Pulmonary artery endothelial cell (primary cell): Measurements from ENCODE around the gene TRIL. TPM values are rescaled to one million over a fixed set of nuclear protein-coding genes. Genes with fewer than 3 reads are reported as not detected.

Experiments
- DNase-seq: peaks from one replicate; pipeline ENCODE4 v3.0.0-alpha.2; 2011; ENCODE audit warnings: low read depth, low spot score
- total RNA-seq: library from RNA; depleted of rRNA; stranded (reverse); fragments of >200 nt; gene quantifications from 2 replicates; pipeline ENCODE4 v1.2.3, GENCODE V29; 2014

TRIL gene, protein sequence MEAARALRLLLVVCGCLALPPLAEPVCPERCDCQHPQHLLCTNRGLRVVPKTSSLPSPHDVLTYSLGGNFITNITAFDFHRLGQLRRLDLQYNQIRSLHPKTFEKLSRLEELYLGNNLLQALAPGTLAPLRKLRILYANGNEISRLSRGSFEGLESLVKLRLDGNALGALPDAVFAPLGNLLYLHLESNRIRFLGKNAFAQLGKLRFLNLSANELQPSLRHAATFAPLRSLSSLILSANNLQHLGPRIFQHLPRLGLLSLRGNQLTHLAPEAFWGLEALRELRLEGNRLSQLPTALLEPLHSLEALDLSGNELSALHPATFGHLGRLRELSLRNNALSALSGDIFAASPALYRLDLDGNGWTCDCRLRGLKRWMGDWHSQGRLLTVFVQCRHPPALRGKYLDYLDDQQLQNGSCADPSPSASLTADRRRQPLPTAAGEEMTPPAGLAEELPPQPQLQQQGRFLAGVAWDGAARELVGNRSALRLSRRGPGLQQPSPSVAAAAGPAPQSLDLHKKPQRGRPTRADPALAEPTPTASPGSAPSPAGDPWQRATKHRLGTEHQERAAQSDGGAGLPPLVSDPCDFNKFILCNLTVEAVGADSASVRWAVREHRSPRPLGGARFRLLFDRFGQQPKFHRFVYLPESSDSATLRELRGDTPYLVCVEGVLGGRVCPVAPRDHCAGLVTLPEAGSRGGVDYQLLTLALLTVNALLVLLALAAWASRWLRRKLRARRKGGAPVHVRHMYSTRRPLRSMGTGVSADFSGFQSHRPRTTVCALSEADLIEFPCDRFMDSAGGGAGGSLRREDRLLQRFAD
- 0.33 and 0.63 TPM in 2 replicates for total RNA-seq

DNA sequence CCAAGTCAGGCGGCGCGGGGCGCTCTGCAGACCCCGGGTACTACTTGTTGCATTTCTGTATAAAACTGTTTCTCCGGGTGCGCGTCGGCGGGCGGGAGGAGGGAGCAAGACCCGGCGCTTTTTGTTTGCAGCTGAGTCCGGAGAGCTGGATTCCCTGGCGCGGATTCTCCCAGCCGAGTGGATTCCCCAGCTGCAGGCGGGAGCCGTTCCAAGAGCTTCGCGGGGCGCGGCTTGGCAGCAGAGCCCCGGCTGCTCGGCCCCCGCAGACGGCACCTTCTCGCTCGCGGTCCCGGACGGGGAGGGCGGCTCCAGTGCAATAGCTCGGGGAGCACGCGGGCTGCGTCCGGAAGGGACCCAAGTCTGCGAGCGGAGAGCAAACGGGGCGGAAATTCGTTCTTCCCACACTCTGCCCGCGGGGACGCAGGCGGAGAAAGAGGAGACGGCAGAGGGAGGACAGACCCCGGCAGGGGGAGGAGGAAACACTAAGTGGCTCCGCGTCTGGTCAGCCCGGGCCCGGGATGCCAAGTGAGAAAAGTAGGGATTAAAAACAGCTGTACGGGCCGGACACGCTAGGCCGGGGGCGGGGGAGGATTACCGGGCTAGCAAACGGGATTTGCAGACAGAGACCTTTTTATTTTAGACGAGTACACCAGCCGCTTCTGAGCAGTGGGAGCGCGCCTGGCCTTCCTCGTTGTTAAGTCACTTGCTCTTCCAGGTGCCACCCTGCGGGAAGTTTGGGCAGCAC lies at the start of gene TRIL:
Gene TRIL, minus strand, starts transcription at position 96 of the 745 bp plus-strand sequence. CDS start 284 bp downstream, outside the sequence.
- no peak for DNase-seq

DNA sequence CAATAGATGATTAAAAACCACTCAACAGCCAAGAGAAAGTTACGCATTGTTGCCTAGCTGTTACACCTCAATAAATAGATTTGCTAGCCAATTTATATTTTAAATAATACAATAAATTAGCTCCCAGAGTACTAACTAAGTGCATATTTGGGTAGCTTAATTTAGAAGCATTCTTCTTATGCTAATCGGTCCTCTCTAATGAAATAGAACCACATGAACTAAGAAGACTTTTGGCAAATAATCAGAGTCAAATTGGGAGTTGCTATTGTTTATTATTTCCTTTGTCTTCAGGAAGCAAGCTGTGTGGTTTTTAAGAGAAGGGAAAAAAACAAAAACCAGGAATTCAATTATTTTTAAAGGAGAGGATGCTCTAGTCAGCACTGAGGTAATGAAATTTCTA lies 49.0 kb upstream of the TRIL start:
- DNase-seq = no peak

DNA sequence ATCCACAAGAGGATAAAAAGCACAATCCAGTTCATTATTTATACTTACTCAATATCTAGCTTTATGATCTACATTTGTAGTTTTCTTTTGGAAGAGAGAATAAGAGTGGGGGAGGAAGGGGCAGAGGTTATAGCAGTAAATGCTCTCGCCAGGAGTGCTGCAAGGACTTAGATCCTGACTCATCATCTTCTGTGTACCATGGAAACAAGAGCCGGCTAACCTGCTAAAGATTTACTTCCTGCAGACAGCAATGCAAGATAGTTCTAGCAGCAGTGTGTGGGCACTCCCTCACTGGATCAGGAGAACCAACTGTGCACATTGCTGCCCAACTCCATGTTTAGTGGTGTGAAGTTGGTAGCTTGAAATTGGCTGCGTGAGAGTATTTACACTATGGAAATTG lies 47.7 kb upstream of the TRIL start:
- no peak for DNase-seq

DNA sequence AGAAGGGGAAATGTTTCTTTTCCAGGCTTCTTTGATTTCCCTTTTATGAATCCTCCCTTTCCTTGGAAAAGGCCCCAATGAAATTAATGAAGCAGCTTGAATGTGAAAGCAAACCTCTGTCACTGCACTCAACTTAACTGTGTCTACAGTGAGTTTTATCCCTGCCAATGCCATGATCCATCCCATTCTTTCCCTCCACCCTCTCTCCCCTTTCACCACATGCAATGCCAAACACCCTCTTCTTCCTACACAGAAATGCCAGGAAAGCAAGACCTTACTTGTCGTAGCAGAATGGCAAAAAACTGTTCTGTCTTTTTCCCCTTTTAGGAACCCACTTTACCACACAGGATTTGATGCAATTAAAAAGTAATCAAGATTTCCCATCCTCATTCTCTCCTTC lies 47.3 kb upstream of the TRIL start:
- DNase-seq = no peak

DNA sequence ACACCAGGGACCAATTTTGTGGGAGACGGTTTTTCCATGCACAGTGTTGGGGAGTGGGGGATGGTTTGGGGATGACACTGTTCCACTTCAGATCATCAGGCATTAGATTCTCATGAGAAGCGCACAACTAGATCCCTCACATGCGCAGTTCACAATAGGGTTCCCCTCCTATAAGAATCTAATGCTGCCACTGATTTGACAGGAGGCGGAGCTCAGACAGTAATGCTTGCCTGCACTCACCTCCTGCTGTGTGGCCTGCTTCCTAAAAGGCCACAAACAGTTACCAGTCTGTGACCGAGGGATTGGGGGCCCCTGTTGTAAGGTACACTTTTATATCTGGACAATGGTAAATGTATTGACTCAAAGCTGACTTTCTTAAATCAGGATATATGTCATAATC lies 45.6 kb upstream of the TRIL start:
- DNase-seq = no peak

DNA sequence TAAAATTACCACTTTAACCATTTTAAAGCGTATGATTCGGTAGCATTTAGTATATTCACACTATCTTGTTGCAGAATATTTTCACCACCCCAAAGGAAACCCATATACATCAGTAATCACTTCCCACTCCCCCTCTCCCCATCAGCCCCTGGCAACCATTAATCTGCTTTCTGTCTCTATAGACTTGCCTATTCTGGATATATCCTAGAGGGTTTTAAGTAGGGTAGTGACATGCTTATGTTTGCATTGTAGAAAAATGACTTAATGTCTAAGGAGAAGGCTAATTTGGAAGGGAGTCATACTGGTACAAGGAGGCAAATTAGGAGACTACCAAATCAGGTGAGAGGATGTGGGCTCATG lies 42.6 kb upstream of the TRIL start:
- DNase-seq = no peak

DNA sequence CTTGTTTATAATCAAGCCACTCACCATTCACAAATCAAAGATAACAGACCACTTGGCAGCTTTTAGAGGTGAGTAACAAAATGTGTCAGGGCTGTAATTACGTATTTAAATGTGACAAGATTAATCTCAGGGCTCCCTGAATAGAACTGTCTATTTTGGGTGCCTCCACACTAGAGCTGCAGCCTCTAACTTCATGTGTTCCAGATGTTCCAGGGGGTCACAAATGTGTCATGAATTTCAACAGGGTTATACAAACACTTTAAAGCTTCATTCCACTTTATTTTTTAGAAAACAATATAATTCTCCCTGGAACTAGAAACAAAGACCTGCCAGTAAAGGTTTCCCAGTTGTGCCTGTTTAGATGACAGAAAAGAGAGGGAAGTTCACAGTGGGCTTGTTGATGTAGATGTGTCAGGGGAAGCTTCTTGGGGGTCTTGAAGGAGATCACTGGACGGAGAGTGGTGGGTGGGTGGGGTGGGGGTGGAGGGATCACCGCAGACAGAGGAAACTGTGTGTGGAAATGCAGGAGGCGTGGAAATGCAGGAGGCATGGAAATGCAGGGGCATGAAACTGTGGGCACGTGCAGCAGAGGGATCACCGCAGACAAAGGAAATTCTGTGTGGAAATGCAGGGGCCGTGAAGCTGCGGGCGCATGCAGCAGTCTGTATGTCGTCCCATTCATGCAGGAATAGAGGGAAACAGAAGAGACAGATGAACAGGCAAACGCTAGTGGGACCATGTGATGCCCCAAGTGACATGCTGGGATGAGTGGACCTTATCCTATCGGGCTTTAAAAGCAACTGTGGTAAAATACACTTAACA lies 42.0 kb upstream of the TRIL start:
- no peak for DNase-seq

DNA sequence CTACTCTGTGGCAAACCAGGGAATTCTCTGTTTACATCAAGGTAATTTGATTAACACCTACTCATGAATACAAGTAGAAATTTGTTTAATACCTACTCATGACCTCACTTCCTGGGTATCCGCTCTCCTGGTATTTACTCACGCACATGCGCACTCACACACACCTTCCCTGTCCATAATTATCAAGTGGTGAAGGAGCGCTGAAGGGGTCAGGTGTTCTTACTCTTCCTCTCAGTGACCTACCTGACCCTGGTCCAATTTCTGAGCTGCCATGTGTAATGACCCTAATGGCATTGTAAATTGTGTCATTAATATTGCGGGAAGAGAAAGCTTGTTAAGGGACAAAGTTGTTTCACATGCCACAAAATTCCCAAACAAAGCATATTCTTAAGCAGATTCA lies 41.3 kb upstream of the TRIL start:
- DNase-seq = no peak

DNA sequence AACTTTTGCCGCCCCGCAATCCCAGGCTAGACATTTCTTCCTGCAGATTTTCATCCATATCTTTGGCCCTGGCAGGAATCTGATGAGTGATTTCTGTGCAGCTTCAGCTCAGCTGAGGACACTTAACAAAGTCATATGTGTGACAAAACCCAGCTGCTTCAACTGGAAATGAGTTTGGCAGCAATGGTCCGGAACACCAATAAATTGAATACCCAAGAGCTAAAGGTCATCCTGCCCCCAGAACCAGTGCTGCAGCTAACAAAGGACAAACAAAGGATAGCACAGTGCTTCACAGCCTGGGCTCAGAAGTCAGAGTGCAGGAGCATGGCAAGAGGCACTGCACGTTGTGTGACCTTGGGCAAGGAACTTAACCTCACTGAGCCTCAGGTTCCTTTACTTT lies 40.0 kb upstream of the TRIL start:
- DNase-seq = no peak

DNA sequence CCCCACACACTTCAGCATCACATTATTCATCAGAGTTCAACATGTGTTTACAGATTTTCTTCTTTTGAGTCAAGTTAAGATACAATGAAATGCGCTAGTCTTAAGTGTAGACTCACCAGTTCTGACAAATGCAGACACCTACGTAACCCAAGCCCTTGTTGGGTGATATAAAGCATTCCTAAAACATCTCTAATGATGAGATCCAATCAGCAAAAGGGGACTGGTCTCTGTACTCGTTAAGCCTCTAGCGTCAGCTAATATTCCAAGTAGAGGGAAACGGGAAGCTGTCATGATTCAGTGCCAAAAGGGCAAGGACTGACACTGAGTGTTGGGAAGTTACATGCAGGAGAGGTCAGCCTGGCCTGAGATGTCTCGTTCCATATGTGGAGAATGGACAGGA lies 38.7 kb upstream of the TRIL start:
- no peak for DNase-seq

DNA sequence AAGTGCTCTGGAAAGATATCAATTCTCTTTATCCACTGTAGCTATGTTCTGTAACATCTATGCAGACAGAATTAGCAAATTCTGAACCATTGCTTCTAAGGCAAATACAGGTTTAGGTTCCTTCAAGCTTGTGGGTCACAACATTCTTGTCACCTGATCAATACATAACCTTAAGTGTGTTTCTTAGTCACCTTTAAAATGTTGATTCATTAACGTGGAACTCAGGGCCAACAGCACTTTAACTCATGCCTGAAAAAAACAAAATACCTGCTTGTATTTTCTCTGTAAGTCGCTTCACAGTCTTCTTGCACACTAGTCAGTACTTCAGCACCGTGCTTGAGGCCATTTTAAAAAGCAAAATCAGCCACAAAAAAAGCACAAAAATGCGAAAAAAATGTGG lies 35.2 kb upstream of the TRIL start:
- no peak for DNase-seq

DNA sequence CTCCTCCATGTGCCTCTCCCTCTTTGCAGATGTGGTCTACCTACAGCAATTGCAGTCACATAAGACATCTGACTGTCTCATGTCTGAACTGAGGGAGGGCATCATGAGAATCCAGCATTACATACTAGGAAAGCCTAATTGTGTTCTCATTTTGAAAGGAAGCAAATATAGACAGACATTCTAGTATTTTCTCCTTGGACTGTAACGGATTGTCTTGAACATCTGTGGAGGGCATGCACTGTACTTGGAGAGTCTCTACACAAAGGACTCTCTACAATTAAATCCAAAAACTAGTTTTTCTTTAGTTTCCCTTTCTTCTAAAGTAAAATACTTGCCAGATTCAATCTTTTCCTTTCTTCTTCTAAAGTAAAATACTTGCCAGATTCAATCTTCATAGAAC lies 34.7 kb upstream of the TRIL start:
- no peak for DNase-seq

DNA sequence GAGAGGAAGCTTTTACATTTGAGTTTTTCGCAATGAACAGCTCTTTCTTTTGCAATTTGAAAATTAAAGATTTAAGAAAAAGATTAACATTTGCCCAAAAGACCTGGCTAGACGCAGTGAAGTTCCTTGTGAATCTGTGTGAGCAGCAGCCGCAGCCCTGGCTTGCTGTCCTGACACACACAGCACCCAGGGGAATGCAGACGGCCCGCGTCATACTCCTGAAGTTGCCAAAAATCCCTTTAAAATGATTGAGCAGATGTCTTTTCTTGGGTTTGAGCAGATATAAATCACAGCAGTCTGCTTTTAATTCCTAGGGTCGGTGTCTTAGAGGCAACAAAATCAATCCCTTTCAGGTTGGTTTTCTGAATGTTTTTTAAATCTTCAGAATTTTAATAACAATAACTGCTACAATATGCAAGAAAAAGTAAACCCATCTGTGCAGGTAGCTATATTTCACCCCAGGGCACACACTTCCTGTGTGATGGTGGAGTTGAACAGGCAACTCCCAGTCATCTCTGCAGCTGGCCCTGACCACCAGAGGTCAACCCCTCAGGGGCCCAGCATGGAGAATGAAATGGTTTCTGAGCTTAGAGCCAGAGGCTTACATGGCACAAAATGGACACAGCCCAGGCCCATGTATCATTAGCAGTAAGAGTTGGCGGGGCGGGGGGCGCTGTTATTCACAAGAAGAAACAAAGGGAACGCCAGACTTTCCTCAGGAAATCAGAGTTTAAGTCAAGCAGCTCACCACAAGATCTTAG lies 32.2 kb upstream of the TRIL start:
- no peak for DNase-seq

DNA sequence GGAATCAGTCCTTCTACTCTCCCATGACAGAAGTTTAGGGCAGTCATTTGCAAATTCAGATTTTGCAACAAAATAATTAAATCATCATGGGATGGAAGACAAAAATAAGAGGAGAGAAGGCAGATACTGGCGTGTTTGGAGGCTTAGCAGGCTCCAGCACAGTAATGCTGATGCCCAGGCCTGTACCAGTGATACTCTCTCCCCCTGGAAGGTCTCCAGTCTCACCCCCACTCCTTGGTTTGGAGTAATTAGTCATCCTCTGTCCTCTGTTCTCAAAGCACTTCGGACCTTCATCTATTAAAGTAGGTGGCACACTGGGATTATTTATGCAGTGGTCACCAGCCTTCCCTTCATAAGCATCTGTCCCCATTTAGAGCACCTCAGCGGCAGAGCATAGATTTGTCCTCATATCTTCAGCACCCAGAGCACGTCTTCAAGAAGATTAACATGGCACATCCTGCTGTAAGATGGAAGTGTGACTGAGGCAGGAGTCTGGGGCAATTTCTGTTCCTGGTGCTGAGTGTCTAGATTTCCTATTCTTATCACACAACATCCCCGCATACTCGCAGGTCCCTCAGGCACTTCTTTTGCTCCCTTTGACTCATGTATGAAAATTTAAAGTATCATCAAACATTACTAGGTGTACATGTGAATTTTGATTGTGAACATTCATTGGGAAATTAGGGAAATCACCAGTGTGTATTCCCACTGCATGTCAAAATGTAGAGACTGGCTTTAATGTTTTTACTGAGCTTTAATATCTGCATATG lies 31.3 kb upstream of the TRIL start:
- DNase-seq = no peak

DNA sequence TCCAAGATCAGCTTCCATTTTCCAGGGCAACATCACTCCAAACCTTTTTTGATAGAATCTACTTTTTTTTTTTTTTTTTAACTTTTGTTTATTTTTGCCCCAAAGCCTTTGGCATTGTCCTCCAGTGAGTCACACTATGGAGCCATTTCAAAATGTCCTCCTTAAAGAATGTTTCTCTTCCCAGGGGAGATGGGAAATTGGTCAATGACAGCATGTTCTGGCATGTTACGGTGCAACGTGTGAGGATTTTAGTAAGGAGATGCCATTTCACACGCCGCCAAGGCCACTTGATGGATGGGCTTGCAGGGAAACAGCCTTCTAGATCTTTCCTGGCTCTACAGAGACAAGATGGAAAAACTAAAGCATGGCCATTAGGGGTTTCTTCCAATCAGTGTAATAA lies 30.7 kb upstream of the TRIL start:
- DNase-seq = no peak

DNA sequence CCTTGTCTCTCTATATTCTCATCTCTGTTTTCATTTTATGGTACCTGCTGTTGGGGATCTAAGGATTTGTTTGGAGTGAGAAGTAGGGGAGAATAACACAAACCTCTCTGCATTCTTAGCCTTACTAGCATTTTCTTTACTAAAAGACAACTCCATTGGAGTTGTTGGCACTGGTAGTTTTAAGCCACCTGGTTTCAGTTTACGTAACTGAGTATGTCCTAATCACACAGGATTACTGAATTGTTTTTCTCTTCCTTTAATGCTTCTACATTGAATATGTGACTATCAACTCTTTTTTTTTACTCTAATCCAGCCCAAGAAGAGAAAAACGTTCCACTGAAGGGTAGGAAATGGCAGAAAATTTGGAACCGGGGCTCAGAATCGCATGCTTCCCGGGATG lies 30.0 kb upstream of the TRIL start:
- DNase-seq = no peak

DNA sequence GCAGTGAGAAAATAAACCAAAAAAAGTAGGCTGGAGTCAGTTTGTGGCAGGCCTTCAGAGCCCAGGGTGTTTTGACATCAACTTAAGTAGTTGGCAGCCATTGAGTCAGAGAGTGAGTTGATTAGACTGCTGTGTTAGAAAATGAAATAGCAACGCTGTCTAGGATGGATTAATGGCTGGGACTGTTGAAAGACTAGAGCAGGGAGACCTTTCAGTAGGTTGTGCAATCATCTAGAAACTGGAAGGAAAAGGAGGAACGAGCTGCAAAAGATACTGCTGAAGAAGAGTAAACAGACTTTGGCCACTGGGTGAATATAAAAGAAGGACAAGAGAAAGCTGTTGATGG lies 28.6 kb upstream of the TRIL start:
- no peak for DNase-seq

DNA sequence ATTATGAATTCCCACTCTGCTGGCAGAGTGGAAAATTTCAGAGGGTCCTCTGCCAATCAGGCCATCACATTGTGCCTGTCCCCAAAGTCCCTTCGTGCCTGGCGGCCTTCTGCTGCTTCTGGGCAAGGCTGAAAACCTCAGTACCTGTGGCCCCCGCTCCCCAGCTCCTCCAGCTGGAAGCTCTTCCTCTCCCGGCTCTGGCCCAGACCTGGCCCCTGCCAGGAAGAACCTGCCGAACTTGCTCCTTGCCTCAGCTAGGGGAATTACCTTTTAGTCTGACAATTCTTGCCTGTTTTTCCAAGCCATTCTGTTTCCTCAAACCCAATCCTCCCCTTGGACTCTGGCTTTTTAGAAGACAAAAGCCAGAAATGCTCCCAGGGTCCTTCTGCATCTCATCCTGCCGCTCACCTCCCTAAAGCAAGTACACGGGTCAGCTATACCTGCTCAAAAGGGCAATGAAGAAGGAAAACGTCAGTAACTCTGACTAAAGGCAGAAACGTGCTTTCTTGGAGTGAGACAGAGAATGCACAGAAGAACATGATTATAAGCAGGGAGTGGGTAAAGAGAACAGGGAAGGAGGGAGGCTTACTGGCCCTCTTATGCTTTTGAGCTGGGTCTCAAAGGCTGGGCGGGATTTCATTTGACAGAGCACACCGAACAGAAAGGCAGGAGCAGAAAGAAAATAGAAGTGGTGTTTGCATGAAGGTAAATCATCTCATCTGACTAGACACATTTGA lies 28.1 kb upstream of the TRIL start:
- DNase-seq = no peak

DNA sequence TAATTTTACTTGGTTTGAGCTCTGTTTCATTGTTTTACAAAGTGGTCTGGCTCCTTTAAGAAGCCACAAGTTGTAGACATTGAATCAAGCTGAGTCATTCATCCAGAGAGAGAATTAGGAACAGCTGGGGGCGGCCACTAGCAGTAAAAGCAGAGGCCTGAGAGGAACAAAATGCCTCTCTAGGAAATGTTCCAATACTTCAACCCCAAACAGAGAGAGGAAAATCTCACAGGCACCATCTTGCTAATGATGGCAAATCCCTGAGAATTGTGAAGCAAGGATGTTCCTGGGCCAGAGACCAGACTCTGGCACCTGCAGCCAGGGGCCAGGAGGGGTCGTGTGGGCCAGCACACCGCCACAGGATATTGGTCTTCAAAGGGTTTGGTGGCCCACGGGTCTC lies 26.5 kb upstream of the TRIL start:
- DNase-seq = no peak
